Prostate gland (tissue), 2 donors: ENCODE results near the gene AGFG1.

Source experiments
- CTCF ChIP-seq, 4 experiments: fragments of 200-600 bp in 2 of 4; fragments of 450-650 bp in 2 of 4; sonication (generic) in 2 of 4; IDR thresholded peaks; 1 replicate in 3 of 4; 2 replicates in 1 of 4; pipeline ENCODE4 v1.5.1; 2016 to 2019; ENCODE audit warnings: antibody characterized with exemption in 4 of 4, mild to moderate bottlenecking in 2 of 4, moderate library complexity in 2 of 4
- POLR2AphosphoS5 ChIP-seq: sonication (generic); formaldehyde crosslinking; IDR thresholded peaks from one replicate; pipeline ENCODE4 v1.6.1; 2017; ENCODE audit warnings: antibody characterized with exemption

- no peak for TF ChIP-seq CTCF (IDR thresholded peaks at IDR 0.05)
- TF ChIP-seq POLR2AphosphoS5: no peak
Measured at GRCh38 chr2:227566012-227566411, 94.1 kb downstream of the AGFG1 start.
